Measurements from ENCODE around the gene SLCO3A1.

Gene SLCO3A1

DNA sequence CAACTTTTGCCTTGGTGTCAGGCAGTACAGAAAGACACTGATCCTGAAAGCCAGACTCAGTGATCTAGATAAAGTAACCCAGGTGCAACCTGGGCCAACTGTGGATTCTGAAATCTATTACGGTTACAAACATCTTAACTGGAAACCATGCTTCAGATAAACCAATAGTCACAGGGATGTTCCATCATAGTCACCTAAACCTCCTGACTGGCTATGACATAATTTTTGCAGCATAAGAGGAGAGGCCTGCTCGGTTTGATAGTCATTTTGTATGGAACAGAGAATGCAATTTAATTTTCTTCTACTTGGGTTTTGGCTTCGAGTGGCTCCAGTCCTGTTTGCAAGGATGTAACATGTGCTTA is 3.7 kb downstream of the SLCO3A1 start:
- TF ChIP-seq, protein P1, sequence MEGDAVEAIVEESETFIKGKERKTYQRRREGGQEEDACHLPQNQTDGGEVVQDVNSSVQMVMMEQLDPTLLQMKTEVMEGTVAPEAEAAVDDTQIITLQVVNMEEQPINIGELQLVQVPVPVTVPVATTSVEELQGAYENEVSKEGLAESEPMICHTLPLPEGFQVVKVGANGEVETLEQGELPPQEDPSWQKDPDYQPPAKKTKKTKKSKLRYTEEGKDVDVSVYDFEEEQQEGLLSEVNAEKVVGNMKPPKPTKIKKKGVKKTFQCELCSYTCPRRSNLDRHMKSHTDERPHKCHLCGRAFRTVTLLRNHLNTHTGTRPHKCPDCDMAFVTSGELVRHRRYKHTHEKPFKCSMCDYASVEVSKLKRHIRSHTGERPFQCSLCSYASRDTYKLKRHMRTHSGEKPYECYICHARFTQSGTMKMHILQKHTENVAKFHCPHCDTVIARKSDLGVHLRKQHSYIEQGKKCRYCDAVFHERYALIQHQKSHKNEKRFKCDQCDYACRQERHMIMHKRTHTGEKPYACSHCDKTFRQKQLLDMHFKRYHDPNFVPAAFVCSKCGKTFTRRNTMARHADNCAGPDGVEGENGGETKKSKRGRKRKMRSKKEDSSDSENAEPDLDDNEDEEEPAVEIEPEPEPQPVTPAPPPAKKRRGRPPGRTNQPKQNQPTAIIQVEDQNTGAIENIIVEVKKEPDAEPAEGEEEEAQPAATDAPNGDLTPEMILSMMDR (IDR thresholded peaks at IDR 0.05; ENCODE audit: low read depth, low read length, missing control alignments) = no peak
- no peak for DNase-seq (ENCODE audit: low read depth)
- H3K4me3 ChIP-seq (ENCODE audit: low read depth, low read length) = no peak overlapping the region

DNA sequence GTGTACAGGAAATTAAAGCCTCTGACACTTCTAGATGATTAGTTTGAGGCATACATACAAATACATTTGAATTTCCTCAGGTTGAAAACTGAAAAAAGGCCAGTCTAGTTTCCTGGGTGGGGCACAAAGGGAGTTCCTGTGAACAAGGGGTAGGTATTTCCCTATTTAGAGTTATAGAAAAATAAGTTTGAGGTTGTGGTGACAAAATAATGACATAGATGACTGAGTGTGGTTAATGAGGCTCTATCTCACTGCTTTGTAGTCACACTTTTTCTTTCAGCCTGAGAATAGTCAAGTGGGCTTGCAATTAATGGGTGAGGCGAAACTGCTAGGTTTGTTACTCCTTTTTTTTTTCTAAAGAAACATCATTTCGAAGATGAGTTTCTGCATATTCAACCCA is 4.3 kb downstream of the SLCO3A1 start:
- H3K4me3 ChIP-seq (ENCODE audit: low read depth, low read length) = no peak overlapping the region
- TF ChIP-seq, protein P1 (IDR thresholded peaks at IDR 0.05; ENCODE audit: low read depth, low read length, missing control alignments) = no peak
- peak; percentile 46 for DNase-seq (ENCODE audit: low read depth)

GRCh38 chr15:91860498-91860897 is 7.0 kb downstream of the SLCO3A1 start:
- no peak overlapping the region for H3K4me3 ChIP-seq (ENCODE audit: low read depth, low read length)
- DNase-seq (ENCODE audit: low read depth) = no peak
- TF ChIP-seq, protein P1 (IDR thresholded peaks at IDR 0.05; ENCODE audit: low read depth, low read length, missing control alignments) = no peak

GRCh38 chr15:91861223-91861622 is 7.7 kb downstream of the SLCO3A1 start:
- no peak for DNase-seq (ENCODE audit: low read depth)
- H3K4me3 ChIP-seq (ENCODE audit: low read depth, low read length) = no peak overlapping the region
- TF ChIP-seq, protein P1 (IDR thresholded peaks at IDR 0.05; ENCODE audit: low read depth, low read length, missing control alignments) = no peak

- no peak for DNase-seq (ENCODE audit: low read depth)
- H3K4me3 ChIP-seq (ENCODE audit: low read depth, low read length) = no peak overlapping the region
- TF ChIP-seq, protein P1 (IDR thresholded peaks at IDR 0.05; ENCODE audit: low read depth, low read length, missing control alignments) = no peak
These were observed 9.5 kb downstream of the SLCO3A1 start for GRCh38 chr15:91862891-91863504.

GRCh38 chr15:91863621-91864255 is 10.2 kb downstream of the SLCO3A1 start:
- DNase-seq (ENCODE audit: low read depth) = no peak
- H3K4me3 ChIP-seq (ENCODE audit: low read depth, low read length) = no peak overlapping the region
- TF ChIP-seq, protein P1 (IDR thresholded peaks at IDR 0.05; ENCODE audit: low read depth, low read length, missing control alignments) = no peak

- TF ChIP-seq, protein P1 (IDR thresholded peaks at IDR 0.05; ENCODE audit: low read depth, low read length, missing control alignments) = no peak
- H3K4me3 ChIP-seq (ENCODE audit: low read depth, low read length) = no peak overlapping the region
- no peak for DNase-seq (ENCODE audit: low read depth)
These were observed 11.2 kb downstream of the SLCO3A1 start for GRCh38 chr15:91864664-91865063.
